NCI-H2107 (cell line): ENCODE measurements around the gene ZNF853.
"Not testable (repeated sequence)": the region's sequence is repeated elsewhere in the genome, so short reads cannot be mapped to it uniquely, and the experiment has no call there.

Experiments
- DNase-seq: peaks from one replicate; lab custom pipeline; 2025; lab: John Stamatoyannopoulos, UW

The ZNF853 gene

DNA sequence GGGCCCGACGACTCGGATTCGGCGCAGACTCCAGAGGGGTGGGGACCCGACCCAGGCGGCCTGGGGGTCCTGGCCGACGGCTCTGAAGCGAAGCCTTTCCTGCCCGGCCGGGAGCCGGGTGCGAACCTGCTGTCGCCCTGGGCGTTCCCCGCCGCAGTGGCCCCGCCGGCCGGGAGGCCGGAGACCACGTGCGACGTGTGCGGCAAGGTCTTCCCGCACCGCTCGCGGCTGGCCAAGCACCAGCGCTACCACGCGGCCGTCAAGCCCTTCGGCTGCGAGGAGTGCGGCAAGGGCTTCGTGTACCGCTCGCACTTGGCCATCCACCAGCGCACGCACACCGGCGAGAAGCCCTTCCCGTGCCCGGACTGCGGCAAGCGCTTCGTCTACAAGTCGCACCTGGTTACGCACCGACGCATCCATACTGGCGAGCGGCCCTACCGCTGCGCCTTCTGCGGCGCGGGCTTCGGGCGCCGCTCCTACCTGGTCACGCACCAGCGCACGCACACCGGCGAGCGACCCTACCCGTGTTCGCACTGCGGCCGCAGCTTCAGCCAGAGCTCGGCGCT is 37.1 kb downstream of the ZNF853 start:
- DNase-seq: no peak

DNA sequence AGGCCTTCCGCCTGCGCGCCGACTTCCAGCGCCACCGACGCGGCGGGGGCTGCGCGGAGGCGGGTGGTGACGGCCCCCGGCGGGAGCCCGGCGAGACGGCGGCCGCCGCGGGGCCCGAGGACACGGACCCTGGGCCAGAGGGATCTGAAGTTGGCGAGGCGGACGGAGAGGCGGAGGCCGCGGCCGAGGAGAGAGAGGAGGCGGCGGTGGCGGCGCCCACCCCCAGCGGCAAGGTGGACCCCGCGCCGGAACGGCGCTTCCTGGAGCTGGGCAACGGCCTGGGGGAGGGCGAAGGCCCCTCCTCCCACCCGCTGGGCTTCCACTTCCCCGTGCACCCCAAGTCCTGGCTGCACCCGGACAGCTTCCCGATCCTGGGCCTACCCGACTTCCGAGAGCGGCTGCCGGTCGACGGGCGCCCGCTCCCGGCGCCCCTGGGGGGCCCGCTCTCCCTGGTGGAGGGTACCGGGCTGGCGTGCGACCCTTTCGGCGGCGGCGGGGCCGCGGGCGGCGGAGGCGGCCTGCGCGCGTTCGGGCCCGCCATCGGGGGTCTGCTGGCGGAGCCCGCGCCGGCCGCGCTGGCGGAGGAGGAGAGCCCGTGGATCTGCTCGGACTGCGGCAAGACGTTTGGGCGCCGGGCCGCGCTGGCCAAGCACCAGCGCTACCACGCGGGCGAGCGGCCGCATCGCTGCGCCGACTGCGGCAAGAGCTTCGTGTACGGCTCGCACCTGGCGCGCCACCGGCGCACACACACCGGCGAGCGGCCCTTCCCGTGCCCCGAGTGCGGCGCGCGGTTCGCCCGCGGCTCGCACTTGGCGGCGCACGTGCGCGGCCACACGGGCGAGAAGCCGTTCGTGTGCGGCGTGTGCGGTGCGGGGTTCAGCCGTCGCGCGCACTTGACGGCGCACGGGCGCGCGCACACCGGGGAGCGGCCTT is 37.9 kb downstream of the ZNF853 start:
- no peak for DNase-seq

DNA sequence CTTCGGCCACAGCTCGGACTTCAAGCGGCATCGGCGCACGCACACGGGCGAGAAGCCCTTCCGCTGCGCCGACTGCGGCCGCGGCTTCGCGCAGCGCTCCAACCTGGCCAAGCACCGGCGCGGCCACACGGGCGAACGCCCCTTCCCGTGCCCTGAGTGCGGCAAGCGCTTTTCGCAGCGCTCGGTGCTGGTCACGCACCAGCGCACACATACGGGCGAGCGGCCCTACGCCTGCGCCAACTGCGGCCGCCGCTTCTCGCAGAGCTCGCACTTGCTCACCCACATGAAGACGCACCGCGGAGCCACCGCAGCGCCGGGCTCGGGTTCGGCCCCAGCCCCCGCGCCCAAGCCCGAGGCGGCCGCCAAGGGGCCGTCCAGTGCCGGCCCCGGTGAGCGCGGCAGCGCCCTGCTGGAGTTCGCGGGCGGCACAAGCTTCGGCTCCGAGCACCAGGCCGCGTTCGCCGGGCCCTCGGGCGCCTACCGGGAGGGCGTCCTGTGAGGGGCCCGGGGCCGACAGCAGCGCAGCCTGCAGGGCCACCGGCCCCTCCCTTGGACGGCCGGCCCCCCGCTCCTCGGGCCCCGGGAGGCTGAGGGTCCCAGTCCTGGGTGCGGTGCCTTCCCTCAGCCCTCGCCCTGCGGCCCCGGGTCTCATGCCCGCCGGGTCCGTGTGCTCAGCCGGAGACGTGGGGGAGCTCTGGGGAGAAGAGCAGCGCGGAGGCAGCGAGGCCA is 38.9 kb downstream of the ZNF853 start:
- DNase-seq: no peak

DNA sequence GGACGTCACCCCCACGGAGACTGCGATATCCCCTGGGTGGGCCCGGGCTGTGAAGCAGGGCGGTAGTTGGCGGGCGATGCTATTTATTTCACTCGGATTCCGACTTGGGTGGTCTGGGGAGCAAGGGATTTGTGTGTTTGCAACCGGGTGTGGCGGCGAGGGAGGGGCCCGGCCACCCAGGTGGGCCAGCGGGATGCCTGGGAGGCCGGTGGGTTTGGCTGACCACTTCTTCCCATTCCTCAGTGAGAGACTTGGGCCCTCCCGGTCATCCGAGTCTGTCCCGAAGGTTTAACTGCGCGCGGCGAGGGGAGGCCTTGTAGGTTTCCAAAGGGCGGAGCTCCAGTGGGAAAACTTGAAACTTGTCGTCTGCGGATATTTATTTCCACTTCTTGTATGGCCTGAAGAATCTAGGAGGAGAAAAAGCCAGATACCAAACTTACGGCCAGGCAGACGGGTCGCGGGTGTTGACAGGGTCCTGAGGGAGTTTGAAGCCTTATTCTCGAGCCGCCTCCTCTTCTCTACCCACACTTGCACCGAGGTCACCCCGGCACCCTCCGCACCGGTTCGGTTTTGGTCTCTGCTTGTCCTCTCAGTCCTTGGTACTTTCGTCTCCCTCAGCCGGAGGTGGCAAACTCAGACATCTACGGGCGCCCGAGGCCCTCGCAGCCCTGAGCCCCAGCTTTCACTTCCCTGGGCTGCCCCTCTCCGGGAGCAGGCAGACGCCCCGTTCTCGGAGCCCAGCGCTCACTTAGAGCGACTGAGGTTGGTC is 39.6 kb downstream of the ZNF853 start:
- DNase-seq: no peak

DNA sequence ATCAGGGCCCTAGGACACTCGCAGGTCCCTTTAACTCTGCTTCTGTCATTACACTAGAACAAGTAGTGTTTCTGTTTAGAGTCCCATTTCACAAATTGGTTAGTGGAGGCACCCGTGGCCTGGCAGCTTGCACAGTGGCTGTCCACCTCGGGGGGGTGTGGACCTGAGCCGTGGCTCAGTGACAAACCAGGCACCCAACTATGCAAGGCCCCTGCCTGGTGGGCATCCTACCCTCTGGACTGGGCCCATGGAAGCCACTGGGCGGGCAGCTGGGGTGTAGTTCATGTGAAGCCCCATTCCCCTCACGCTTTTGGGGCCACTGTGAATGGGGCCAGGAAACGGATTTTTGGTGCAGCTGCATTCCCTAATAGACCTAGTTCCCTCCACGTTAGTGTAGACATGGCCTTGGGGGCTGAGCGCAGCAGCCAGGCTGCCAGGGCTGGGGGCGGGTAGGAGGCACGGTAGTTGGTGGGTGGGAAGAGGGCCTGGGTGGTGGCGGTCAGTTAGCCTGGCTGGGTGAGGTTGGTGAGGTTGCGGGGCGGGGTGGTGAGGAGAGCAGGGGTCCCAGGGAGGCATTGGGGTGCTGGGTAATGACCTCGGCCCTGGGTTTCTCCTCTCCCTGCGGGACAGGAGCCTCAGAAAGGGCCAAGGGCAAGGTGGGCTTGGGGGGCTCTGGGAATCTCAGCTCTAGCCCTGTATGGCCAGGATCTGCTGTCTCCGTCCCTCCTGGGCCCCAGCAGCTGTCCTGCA is 40.4 kb downstream of the ZNF853 start:
- DNase-seq: no peak

DNA sequence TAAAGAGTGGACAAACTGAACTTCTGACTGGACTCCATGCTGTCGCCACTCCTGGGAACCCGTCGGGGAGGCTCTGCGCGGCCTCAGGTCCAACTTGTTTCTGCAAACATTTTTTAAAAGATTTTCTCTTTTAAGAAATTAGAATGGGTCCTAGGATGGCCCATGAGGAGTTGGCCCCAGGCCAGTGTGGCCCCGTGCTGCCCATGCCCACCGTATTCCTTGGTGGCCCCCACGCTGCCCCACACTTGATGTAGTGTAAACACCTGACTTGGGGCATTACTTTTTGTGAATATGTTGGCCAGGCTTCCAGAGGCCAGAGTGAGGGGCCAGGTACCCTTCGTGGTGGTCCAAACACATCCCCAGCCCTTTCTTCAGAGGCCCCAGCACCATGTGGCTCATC is 41.0 kb downstream of the ZNF853 start:
- DNase-seq: no peak

DNA sequence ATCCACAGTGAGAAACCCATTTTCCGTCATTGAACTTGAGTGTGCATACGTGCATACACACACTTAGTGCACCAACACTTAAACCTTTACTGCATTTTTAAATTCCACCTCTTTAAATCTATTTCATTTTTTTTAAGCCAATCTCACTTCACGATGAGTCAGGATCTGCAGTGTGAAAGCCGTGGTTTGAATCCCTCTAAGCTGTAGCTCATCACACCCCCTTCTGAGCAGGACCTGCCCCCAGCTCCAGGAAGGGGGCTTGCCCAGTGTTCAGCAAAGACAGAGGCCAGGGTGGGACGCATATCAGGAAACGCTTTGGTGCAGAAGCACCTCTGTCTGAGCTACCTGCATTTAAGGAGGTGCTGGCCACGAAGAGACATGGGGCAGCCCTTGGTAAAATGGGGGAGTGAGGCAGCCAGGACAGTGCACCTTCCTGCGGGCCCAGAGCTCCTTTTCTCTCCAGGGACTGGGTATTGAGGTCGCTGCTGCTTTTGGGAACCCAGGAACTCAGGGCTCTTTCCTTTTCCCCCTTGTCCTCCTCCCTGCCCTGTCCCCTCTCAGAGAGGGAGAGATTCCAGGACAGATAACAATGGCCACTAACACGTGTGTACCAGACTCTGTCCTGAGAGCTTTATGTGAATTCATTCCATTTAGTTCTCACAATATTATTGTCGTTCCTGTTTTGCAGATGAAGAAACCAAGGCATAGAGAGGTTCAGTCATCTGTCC is 43.4 kb downstream of the ZNF853 start:
- DNase-seq: no peak

DNA sequence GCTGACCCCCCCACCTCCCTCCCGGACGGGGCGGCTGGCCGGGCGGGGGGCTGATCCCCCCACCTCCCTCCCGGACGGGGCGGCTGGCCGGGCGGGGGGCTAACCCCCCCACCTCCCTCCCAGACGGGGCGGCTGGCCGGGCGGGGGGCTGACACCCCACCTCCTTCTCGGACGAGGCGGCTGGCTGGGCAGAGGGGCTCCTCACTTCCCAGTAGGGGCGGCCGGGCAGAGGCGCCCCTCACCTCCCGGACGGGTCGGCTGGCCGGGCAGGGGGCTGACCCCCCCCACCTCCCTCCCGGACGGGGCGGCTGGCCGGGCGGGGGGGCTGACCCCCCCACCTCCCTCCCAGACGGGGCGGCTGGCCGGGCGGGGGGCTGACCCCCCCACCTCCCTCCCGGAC is 55.4 kb downstream of the ZNF853 start:
- not testable (repeated sequence) for DNase-seq
